Raji (cell line): ENCODE results near the gene CCR5.

Source experiments
- POLR2A ChIP-seq: IDR thresholded peaks from 2 replicates; pipeline ENCODE4 v1.6.1; 2011; ENCODE audit warnings: low read depth, low read length, control low read depth; ENCODE audit not compliant: insufficient read depth

Gene CCR5

DNA sequence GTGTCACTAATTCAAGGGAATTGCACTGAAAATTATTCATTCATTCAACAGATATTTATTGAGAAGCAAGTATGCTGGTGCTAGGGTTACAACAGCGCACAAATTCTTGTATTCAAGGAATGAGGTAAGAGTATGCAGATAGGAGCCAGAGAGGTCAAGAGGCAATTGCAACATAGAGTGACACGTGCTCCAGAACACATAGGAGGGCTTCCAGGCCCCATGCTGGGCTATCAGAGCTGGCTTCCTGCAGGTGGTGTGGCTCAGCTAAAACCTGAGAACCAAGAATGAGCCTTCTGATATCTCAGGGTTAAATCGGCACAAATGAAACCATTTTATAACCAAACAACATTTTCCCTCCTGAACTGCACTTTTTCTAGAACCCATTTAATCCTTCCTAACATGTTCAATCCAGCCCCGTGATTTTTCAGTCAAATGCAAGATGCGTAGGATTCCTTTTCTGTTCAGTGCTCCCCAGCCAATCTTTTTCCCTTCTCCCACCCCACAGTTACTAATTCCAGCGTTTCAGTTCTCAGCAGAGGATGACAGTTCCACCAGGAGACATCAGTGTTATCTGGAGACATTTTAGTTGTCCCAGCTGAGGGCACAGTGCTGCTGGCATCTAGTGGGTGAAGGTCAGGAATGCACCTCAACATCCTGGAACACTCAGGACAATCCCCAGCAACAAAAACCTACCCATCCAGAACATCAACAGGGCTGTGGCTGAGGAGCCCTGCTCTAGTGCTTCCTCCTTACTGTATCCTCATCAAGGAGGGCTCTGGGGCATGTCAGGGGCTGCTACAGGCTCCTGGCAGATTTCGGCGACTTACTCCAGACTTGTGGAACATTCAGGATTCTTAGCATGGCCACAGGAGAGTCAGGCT, 23.0 kb downstream of the CCR5 start:
- no peak for TF ChIP-seq POLR2A

- no peak for TF ChIP-seq POLR2A
These were observed 24.5 kb downstream of the CCR5 start for GRCh38 chr3:46395210-46395661.

- no peak for TF ChIP-seq POLR2A
These were observed 25.2 kb downstream of the CCR5 start for GRCh38 chr3:46395766-46396530.

GRCh38 chr3:46397111-46397510, 26.4 kb downstream of the CCR5 start:
- TF ChIP-seq POLR2A, result no peak

DNA sequence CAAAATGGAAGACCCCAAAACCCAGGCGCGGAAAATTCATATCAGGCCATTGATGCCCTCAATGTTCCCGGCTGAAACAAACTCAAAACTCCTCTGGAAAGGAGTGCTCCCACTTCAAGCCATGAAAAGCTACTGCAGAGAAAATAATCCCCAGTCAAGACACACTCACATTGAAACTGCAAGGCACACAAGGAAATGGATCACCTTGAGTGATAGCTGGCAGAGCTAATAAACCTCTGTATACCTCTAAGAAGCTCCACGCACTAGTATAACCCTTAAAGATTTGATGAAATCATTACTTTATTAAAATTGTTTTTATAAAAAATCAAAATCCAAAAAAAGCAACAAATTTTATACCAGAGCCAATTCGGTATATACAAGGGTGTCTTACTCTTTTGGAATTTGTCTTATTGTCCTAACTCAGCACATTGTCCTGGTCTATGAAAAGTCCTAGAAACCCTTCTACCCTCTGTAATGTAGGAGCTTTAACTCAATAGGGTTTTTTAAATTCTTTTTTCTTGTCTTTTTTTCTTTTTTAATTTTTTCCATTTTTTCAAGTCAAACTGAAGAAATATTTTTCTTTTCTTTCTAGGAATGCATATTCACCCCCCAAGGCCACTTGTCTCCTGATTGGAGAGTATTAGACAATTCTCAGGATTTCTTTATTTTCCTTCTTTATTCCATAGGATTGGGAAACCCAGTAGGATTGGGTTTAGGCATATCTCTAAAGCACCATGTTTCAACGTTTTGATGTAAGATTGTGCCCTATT, 27.6 kb downstream of the CCR5 start:
- TF ChIP-seq POLR2A, result no peak

- no peak for TF ChIP-seq POLR2A
These were observed 28.4 kb downstream of the CCR5 start for GRCh38 chr3:46399098-46399497.

GRCh38 chr3:46399557-46399956, 28.8 kb downstream of the CCR5 start:
- no peak for TF ChIP-seq POLR2A

- no peak for TF ChIP-seq POLR2A
These were observed 29.4 kb downstream of the CCR5 start for GRCh38 chr3:46400000-46400734.

- TF ChIP-seq POLR2A, result no peak
These were observed 30.1 kb downstream of the CCR5 start for GRCh38 chr3:46400846-46401245.

DNA sequence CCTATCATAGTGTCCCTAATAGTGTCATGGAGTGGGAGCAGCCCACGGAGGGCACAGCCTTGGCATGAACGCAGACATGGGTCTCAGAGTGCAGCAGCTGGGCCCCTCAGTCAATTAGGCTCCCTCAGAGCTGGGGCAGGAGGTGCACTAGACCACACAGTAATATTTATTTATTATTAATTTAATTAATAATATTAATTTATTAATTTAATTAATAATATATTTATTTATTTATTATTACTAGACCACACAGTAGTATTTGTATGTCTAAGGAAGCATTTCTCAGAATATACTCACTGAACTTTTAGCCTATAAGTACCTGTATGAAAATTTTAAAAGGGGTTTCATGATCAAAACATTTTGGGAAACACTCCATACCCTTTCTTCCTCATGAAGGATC, 30.8 kb downstream of the CCR5 start:
- TF ChIP-seq POLR2A, result no peak

DNA sequence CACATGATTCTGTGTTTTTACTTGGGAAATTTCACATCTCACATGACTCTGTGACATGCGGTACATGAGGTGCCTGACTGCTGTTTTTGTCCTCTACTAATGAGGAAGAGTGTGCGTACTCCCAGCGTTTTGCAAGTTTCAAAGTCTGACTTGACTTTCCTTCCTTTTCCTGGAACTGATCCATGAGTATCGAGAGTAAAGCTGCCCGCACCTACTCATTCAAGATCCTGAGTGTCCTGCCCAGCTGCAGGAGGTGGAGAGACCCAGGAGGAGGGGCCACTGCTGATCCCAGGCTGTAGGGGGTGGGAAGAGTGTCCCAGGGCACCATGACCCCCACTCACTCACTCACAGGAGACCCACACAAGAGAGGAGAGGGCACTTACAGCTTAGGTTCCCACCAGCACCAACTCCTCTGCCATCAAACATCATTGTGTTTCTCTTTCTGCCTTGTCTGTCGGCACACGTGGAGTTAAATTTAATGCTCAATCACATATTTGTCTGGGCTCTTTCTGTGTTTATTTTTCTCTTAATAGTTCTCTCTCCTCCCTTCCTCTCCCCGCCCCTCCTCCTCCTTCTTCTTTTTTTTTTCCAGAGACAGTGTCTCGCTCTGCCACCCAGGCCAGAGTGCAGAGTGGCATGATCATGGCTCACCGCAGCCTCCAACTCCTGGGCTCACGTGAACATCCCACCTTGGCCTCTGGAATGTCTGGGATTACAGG, 34.7 kb downstream of the CCR5 start:
- TF ChIP-seq POLR2A, result no peak

- no peak for TF ChIP-seq POLR2A
These were observed 35.7 kb downstream of the CCR5 start for GRCh38 chr3:46406443-46406787.

- no peak for TF ChIP-seq POLR2A
These were observed 36.3 kb downstream of the CCR5 start, which contains the start of the genes CCR5AS and CCRL2 for GRCh38 chr3:46406788-46407611. TSS of gene CCR5AS (minus strand) at chr3:46407066. TSS of gene CCRL2 (plus strand) at chr3:46407259. CDS start at chr3:46408080, 821 bp downstream.
